Stimulated activated CD4-positive, alpha-beta T cell treated with anti-CD3 and anti-CD28 coated beads, Interleukin-12 subunit alpha, Interleukin-12 subunit beta, amount 100 ng/mL, for 4 hours (primary cell): ENCODE results near the gene CYB5D1.
A peak's percentile ranks its signal among the peaks of the same experiment; 100 is the strongest.

Source experiments
- DNase-seq: peaks from one replicate; pipeline ENCODE4 v3.0.0-alpha.2; 2020

Gene CYB5D1

DNA sequence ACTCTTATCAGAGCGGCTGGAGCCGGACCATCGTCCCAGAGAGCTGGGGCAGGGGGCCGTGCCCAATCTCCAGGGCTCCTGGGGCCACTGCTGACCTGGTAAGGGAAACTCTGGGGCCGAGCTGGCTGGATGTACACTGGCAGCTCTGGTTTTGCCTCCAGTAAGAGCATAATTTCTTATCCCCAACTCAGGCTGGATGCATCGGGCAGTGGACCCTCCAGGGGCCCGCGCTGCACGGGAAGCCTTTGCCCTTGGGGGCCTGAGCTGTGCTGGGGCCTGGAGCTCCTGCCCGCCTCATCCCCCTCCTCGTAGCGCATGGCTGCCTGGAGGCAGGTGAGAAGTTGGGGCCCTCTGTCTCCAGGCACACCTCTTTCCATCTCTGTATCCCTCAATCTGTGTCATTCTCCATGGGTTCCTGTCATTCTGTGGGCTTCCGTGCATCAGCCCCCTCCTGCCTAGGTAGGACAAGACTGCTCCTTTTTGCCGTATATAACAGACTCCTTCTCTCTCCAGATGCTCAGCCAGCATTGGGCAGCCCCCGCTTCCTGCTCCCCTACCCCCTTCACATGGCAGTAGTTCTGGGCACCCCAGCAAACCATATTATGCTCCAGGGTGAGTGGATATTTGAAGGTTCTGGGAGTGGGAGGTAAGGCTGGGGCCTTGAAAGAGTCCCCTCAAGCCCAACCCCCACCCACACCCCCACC is 12.3 kb upstream of the CYB5D1 start:
- DNase-seq = no peak

DNA sequence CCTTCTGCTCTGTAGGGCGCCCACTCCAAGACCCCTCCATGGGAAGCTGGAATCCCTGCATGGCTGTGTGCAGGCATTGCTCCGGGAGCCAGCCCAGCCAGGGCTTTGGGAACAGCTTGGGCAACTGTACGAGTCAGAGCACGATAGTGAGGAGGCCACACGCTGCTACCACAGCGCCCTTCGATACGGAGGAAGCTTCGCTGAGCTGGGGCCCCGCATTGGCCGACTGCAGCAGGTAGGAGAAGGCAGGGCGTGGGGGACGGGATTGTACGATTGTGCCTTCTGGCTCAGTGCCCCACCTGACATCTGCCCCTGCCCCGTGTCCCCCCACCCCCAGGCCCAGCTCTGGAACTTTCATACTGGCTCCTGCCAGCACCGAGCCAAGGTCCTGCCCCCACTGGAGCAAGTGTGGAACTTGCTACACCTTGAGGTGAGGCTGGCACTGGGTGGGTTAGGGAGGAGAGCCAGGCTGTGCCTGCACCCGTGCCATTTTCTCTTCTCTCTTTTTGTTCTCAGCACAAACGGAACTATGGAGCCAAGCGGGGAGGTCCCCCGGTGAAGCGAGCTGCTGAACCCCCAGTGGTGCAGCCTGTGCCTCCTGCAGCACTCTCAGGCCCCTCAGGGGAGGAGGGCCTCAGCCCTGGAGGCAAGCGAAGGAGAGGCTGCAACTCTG is 11.6 kb upstream of the CYB5D1 start:
- DNase-seq = no peak

DNA sequence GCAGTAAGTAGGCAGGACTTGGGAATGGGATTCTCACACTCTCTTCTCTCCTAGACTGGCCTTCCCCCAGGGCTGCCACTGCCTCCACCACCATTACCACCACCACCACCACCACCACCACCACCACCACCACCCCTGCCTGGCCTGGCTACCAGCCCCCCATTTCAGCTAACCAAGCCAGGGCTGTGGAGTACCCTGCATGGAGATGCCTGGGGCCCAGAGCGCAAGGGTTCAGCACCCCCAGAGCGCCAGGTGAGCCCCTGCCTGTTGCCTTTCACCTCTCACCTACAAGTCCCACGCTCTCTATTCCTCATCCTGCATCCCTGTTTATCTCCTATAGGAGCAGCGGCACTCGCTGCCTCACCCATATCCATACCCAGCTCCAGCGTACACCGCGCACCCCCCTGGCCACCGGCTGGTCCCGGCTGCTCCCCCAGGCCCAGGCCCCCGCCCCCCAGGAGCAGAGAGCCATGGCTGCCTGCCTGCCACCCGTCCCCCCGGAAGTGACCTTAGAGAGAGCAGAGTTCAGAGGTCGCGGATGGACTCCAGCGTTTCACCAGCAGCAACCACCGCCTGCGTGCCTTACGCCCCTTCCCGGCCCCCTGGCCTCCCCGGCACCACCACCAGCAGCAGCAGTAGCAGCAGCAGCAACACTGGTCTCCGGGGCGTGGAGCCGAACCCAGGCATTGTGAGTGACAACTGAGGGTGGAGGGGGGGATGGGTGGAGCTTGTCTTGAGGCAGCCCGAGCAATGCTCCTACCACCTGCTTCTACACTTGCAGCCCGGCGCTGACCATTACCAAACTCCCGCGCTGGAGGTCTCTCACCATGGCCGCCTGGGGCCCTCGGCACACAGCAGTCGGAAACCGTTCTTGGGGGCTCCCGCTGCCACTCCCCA is 10.8 kb upstream of the CYB5D1 start:
- no peak for DNase-seq

DNA sequence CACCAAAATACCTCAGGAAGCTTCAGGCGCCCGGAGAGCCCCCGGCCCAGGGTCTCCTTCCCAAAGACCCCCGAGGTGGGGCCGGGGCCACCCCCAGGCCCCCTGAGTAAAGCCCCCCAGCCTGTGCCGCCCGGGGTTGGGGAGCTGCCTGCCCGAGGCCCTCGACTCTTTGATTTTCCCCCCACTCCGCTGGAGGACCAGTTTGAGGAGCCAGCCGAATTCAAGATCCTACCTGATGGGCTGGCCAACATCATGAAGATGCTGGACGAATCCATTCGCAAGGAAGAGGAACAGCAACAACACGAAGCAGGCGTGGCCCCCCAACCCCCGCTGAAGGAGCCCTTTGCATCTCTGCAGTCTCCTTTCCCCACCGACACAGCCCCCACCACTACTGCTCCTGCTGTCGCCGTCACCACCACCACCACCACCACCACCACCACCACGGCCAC is 9.6 kb upstream of the CYB5D1 start:
- DNase-seq = no peak

DNA sequence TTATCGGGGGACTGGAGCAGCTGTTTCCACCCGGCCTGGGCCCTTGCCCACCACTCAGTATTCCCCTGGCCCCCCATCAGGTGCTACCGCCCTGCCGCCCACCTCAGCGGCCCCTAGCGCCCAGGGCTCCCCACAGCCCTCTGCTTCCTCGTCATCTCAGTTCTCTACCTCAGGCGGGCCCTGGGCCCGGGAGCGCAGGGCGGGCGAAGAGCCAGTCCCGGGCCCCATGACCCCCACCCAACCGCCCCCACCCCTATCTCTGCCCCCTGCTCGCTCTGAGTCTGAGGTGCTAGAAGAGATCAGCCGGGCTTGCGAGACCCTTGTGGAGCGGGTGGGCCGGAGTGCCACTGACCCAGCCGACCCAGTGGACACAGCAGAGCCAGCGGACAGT is 9.1 kb upstream of the CYB5D1 start:
- no peak for DNase-seq

DNA sequence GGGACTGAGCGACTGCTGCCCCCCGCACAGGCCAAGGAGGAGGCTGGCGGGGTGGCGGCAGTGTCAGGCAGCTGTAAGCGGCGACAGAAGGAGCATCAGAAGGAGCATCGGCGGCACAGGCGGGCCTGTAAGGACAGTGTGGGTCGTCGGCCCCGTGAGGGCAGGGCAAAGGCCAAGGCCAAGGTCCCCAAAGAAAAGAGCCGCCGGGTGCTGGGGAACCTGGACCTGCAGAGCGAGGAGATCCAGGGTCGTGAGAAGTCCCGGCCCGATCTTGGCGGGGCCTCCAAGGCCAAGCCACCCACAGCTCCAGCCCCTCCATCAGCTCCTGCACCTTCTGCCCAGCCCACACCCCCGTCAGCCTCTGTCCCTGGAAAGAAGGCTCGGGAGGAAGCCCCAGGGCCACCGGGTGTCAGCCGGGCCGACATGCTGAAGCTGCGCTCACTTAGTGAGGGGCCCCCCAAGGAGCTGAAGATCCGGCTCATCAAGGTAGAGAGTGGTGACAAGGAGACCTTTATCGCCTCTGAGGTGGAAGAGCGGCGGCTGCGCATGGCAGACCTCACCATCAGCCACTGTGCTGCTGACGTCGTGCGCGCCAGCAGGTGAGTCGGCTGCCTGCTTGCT is 8.6 kb upstream of the CYB5D1 start:
- no peak for DNase-seq

DNA sequence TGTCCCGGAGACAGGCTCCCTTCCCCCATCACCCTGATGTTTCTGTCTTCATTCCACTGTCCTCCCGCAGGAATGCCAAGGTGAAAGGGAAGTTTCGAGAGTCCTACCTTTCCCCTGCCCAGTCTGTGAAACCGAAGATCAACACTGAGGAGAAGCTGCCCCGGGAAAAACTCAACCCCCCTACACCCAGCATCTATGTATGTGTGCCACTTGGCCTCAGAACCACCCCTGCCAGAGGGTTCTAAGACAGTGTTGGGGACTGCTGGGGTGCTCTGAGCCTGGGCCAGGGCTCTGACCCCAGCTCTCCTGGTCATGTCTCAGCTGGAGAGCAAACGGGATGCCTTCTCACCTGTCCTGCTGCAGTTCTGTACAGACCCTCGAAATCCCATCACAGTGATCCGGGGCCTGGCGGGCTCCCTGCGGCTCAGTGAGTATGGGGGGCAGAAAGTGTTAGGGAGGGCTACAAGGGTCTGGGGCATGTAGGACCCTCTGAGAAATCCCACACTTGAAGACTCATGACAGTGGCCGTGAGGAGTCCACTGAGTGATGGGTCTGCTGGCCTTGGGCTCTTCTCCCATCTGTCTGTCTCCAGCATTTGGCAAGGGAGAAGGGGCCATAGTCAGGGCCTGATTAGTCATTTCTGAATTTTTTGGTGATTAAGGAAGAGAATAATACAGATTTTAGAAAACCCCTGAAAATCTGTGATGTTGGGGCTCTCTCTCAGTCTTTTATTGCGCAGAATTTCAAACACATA is 7.9 kb upstream of the CYB5D1 start:
- DNase-seq = no peak

DNA sequence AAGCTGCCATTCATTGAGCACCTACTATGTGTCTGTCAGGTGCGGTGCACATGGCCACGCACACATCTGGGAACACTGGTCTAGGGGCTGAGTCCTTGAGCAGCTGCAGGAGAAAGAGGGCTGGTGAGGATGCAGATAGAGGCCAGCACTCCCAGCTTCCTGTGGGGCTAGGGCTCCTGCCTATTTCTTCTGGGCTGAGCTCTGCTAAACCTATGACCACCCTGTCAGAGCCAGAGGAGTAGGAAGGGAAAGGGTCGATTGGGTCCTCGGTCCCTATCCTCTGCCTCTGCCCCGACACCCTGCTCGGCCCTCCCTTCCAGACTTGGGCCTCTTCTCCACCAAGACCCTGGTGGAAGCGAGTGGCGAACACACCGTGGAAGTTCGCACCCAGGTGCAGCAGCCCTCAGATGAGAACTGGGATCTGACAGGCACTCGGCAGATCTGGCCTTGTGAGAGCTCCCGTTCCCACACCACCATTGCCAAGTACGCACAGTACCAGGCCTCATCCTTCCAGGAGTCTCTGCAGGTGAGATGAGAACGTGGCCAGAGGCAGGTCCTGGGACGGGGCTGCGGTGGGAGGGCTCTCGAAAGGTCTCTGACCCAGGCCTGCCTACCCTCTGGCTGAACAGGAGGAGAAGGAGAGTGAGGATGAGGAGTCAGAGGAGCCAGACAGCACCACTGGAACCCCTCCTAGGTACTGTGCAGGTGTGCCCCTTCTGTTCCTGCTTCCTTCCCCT is 6.9 kb upstream of the CYB5D1 start:
- DNase-seq = no peak

DNA sequence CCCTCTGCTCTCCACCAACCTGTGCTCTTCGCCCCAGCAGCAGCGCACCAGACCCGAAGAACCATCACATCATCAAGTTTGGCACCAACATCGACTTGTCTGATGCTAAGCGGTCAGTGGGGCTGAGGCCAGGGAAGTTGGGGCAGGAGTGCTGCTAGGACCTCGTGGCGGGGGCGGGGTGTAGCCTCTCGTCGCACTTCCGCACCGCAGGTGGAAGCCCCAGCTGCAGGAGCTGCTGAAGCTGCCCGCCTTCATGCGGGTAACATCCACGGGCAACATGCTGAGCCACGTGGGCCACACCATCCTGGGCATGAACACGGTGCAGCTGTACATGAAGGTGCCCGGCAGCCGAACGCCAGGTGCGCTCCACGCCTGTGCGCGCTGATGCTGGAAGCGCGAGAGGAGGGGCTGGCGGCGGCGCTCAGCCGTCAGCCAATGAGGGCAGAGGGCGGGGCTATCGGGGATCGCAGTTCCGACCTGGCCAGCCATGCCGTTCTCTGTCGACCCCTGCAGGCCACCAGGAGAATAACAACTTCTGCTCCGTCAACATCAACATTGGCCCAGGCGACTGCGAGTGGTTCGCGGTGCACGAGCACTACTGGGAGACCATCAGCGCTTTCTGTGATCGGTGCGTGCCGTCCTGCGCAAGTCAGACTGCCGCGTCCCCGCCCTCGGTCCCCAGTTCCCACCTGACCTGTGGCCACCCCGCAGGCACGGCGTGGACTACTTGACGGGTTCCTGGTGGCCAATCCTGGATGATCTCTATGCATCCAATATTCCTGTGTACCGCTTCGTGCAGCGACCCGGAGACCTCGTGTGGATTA is 6.2 kb upstream of the CYB5D1 start:
- peak; percentile 94 for DNase-seq

DNA sequence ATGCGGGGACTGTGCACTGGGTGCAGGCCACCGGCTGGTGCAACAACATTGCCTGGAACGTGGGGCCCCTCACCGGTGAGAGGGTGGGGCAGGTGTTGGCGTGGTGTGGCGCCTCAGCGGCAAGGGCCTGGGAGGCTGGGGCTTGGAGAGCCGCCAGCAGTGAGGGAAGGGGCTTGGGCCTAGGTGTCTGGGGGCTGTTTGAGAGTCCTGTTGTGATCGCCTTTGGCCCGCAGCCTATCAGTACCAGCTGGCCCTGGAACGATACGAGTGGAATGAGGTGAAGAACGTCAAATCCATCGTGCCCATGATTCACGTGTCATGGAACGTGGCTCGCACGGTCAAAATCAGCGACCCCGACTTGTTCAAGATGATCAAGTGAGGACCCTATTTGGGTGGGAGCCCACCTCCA is 5.5 kb upstream of the CYB5D1 start:
- DNase-seq = no peak

DNA sequence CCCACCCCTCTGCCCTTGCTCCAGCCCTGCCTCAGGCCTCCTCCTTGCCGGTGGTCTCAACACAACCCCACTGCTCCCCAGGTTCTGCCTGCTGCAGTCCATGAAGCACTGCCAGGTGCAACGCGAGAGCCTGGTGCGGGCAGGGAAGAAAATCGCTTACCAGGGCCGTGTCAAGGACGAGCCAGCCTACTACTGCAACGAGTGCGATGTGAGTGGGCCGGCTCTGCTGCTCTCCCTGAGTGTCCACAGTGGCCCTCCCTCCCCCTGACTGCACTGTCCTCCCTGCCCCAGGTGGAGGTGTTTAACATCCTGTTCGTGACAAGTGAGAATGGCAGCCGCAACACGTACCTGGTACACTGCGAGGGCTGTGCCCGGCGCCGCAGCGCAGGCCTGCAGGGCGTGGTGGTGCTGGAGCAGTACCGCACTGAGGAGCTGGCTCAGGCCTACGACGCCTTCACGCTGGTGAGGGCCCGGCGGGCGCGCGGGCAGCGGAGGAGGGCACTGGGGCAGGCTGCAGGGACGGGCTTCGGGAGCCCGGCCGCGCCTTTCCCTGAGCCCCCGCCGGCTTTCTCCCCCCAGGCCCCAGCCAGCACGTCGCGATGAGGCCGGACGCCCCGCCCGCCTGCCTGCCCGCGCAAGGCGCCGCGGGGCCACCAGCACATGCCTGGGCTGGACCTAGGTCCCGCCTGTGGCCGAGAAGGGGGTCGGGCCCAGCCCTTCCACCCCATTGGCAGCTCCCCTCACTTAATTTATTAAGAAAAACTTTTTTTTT is 4.7 kb upstream of the CYB5D1 start:
- no peak for DNase-seq

DNA sequence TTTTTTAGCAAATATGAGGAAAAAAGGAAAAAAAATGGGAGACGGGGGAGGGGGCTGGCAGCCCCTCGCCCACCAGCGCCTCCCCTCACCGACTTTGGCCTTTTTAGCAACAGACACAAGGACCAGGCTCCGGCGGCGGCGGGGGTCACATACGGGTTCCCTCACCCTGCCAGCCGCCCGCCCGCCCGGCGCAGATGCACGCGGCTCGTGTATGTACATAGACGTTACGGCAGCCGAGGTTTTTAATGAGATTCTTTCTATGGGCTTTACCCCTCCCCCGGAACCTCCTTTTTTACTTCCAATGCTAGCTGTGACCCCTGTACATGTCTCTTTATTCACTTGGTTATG is 4.1 kb upstream of the CYB5D1 start:
- no peak for DNase-seq

DNA sequence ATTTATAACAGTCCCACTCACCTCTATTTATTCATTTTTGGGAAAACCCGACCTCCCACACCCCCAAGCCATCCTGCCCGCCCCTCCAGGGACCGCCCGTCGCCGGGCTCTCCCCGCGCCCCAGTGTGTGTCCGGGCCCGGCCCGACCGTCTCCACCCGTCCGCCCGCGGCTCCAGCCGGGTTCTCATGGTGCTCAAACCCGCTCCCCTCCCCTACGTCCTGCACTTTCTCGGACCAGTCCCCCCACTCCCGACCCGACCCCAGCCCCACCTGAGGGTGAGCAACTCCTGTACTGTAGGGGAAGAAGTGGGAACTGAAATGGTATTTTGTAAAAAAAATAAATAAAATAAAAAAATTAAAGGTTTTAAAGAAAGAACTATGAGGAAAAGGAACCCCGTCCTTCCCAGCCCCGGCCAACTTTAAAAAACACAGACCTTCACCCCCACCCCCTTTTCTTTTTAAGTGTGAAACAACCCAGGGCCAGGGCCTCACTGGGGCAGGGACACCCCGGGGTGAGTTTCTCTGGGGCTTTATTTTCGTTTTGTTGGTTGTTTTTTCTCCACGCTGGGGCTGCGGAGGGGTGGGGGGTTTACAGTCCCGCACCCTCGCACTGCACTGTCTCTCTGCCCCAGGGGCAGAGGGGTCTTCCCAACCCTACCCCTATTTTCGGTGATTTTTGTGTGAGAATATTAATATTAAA is 3.6 kb upstream of the CYB5D1 start:
- no peak for DNase-seq

DNA sequence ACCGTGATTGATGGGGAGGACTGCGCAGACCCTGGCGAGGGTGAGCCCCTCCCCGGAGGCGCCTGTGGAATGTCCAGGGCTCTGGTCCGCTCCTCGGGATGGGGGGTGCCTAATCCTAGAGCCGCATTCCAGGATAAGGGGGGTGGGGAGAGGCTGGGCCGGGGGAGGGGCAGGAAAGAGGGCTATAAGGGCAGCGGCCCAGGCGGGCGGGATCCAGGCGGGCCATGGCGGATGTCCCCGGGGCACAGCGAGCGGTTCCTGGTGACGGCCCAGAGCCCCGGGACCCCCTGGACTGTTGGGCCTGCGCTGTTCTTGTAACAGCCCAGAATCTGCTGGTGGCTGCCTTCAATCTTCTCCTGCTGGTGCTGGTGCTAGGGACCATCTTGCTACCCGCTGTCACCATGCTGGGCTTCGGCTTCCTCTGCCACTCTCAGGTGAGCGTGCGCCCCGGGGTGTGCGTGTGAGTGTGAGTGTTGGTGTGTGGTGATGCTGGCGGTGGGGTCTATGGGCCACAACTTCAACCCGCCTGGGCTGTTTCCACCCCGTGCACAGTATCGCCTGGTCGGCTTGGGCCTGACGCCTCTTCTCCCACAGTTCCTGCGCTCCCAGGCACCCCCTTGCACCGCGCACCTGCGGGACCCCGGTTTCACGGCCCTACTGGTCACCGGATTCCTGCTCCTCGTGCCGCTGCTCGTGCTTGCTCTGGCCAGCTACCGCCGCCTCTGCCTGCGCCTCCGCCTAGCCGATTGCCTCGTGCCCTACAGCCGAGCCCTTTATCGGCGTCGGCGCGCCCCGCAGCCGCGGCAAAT is 2.7 kb upstream of the CYB5D1 start, which contains the start of gene TMEM88:
Gene TMEM88, plus strand, starts transcription at position 216 of the 809 bp plus-strand sequence. Its CDS starts 9 bp downstream, at position 225.
- DNase-seq = no peak

DNA sequence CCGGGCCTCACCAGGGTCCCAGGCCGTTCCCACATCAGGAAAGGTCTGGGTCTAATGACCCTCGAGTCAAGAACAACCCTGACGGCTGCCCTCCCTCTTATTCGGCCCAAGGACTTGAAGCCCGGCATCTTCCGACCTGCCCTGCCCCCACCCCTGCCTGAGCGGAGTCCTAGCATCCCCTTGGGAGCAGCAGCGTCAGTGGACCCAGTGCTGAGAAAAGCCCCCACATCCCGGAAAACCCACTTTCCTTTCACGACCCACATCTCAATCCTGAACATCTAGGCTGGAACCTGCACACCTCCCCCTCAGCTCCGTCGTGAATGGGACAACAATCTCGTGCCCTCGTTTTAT is 2.2 kb upstream of the CYB5D1 start:
- DNase-seq = no peak

DNA sequence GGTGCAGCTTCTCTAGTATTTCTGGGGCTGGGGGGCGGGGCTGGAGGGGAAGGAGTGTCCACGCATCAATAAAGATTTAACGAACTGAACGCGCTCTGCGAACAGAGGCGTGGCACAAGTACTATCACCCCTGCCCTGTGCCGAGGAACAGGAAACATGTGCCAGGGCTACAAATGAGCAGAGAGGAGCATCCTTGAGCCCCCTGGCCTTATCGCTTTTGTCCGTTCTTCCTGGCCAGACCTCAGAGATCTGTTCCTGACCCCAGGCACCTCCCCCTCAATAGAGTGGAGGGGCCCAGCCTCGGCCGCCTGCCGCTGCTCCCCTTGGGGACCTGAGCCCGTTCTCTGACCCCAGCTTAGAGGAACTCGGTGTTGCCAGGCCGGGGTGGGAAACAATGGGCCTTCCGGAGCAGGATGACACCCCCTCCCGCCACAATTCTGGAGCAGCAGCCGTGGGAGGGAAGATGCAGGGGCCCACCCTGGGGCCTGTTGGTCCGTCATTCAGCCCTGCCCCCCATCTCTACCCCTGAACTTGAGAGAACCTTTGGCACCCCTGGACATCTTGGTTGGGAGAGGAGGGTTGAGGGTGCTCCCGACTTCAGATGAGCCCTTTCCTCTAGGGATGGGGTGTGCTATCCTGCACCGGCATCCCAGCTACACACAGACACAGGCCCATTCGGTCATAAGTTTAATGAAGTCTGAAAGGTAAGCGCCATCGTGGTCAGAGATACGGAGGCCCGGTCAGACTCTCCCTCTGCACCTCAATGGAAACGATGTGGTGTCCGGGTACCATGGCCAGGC is 1.6 kb upstream of the CYB5D1 start:
- no peak for DNase-seq
